IMR-90 (cell line): Measurements from ENCODE around the gene UBXN1.
A peak's percentile ranks its signal among the peaks of the same experiment; 100 is the strongest.

Experiments
- MAZ ChIP-seq: IDR thresholded peaks from 2 replicates; pipeline ENCODE4 v1.6.1; 2012; ENCODE audit warnings: low read depth, mild to moderate bottlenecking, low read length, improper control_type of control experiment, moderate library complexity, borderline replicate concordance
- POLR2A ChIP-seq: IDR thresholded peaks from 2 replicates; pipeline ENCODE4 v1.6.1; 2012; ENCODE audit warnings: mild to moderate bottlenecking, low read depth, low read length
- SMC3 ChIP-seq: fragments of 150-350 bp; IDR thresholded peaks from 2 replicates; pipeline ENCODE4 v1.6.1; 2016; ENCODE audit warnings: low read depth, mild to moderate bottlenecking, antibody characterized with exemption, low read length, moderate library complexity
- TF ChIP-seq, protein P1 (sequence below): conservative IDR thresholded peaks from 2 replicates; pipeline ENCODE4 v1.5.1; 2012; ENCODE audit warnings: mild to moderate bottlenecking, low read depth, low read length, improper control_type of control experiment

DNA sequence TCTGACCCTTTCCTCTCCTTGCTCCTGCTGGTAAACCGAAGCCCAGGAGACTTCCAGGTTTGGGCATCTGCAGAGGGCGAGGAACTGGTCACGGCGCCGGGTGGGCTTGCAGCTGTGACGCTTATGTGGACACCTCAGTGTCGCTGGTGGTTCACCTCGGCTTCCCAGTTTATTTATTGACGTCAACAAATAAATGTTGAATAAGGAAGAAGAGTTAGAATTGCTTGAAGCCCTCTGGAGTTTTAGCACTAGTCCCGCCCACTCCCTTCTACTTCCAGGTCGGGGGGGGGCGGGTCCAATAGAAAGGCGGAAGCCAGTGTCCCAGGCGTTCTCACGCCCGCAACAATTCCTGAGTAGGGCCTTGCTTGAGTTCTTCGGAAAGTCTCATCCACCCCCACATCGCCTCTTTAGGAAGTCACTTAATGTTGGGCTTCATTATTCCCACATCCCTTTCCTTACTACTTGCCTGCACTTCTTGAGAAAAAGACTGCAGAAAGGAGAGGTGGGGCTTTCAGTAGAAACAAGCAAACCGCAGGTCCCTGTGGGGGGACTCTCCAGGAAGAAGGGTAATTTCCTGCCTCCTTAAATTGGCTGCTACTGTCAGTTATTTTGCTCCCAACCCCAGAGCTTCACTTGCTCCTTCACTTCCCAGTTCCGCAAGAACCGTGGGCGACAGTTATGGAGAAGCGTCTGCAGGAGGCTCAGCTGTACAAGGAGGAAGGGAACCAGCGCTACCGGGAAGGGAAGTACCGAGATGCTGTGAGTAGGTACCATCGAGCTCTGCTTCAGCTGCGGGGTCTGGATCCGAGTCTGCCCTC, 49.5 kb upstream of the UBXN1 start, which contains the start of gene TTC9C:
- TF ChIP-seq POLR2A (peak; percentile 58; the same call in 1 of the 2 replicates), SMC3 (no peak), MAZ (peak; percentile 18; the same call in 1 of the 2 replicates)
- TF ChIP-seq, protein P1, sequence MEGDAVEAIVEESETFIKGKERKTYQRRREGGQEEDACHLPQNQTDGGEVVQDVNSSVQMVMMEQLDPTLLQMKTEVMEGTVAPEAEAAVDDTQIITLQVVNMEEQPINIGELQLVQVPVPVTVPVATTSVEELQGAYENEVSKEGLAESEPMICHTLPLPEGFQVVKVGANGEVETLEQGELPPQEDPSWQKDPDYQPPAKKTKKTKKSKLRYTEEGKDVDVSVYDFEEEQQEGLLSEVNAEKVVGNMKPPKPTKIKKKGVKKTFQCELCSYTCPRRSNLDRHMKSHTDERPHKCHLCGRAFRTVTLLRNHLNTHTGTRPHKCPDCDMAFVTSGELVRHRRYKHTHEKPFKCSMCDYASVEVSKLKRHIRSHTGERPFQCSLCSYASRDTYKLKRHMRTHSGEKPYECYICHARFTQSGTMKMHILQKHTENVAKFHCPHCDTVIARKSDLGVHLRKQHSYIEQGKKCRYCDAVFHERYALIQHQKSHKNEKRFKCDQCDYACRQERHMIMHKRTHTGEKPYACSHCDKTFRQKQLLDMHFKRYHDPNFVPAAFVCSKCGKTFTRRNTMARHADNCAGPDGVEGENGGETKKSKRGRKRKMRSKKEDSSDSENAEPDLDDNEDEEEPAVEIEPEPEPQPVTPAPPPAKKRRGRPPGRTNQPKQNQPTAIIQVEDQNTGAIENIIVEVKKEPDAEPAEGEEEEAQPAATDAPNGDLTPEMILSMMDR = no peak
